Measurements from ENCODE around the gene TNS3. TPM values are rescaled to one million over a fixed set of nuclear protein-coding genes. Genes with fewer than 3 reads are reported as not detected.

The TNS3 gene
- total RNA-seq, 1 experiment from 2014 or later: 9.5 TPM

DNA sequence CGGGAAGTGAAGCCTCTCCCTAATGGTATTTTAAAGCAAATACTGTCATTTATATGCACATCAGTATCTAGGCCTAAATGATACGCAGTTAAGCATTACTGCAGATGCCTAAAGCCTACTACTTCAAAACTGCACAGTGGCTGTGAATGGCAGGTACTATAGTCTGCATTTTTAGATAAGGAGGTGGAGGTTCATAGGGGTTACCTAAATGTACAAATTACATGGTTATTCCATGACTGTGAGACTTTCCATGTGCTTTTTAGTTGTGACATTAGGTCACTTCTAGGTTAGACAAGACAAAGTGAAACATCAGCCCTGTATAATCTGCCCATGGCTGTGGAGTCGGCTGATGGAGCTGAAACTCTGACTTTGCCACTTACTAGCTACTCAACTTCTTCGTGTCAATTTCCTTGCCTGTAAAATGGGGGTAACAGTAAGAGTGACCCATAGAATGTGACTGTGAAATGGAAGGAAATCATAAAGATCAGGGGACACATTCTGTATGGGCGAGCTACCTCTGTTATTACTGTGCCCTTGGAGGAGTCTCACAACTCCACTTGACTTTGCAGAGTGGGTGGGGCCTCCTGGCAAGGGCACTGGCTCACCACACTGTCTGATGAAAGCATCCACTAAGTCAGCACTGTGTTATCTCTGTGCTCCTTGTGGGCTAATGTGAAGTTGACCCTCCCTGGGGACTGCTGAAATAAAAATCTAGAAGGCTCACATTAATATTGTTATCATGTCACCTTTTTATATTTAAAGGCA is 239.4 kb downstream of the TNS3 start:
- Histone ChIP-seq H3K23ac (ENCODE audit: insufficient read length, low read depth, low read length) (no peak overlapping the region), H3T11ph (ENCODE audit: low read length) (no peak overlapping the region), H3K9ac (ENCODE audit: extremely low read depth, insufficient read length, low read length) (no peak overlapping the region), H2BK20ac (ENCODE audit: low read depth, low read length, poor library complexity, severe bottlenecking) (no peak overlapping the region), H3K4me1 (ENCODE audit: insufficient read depth, low read length) (no peaks in the 10 kb centered on the region; the same call in 1 of the 2 replicates), H2BK120ac (ENCODE audit: low read depth, low read length, poor library complexity, severe bottlenecking) (no peak overlapping the region), H2BK5ac (ENCODE audit: insufficient read length, low read length) (no peak overlapping the region), H3K4me2 (ENCODE audit: insufficient read depth, insufficient read length, low read length) (no peak overlapping the region), H2BK15ac (ENCODE audit: low read depth, low read length) (no peak overlapping the region), H3K27ac (ENCODE audit: insufficient read length, low read depth, low read length) (no peak overlapping the region), H3K9me3 (ENCODE audit: control insufficient read depth, low read depth, low read length) (no peaks in the 10 kb centered on the region), H3K79me1 (ENCODE audit: insufficient read depth, low read depth, low read length, poor library complexity, severe bottlenecking) (no peaks in the 10 kb centered on the region), H3K56ac (ENCODE audit: insufficient read length, low read depth, low read length) (no peak overlapping the region), H3K14ac (ENCODE audit: insufficient read depth, low read length) (no peak overlapping the region), H3K23me2 (ENCODE audit: insufficient read length, low read depth, low read length, poor library complexity, severe bottlenecking) (no peaks in the 10 kb centered on the region), H3K18ac (ENCODE audit: insufficient read length, low read depth, low read length) (no peak overlapping the region), H4K20me1 (ENCODE audit: control insufficient read depth, insufficient read depth, insufficient read length) (no peaks in the 10 kb centered on the region), H3K4ac (ENCODE audit: low read depth, low read length) (no peak overlapping the region), H3K27me3 (ENCODE audit: insufficient read depth, low read length) (no peaks in the 10 kb centered on the region), H4K8ac (replicated peaks; ENCODE audit: insufficient read length, low read depth, low read length) (no peak overlapping the region), H2AK5ac (ENCODE audit: insufficient read length, low read length) (no peak overlapping the region), H2BK12ac (ENCODE audit: insufficient read length, low read depth, low read length) (no peak overlapping the region), H4K5ac (ENCODE audit: insufficient read length, low read depth, low read length) (no peak overlapping the region), H3K79me2 (ENCODE audit: insufficient read depth, low read length) (no peaks in the 10 kb centered on the region), H2AFZ (ENCODE audit: low read length) (no peak overlapping the region), H4K91ac (ENCODE audit: insufficient read length, low read depth, low read length) (no peak overlapping the region)
- H3K27ac Mint-ChIP-seq: no peak overlapping the region
- H3K4me3 Mint-ChIP-seq: no peak overlapping the region
- DNase-seq: no peak
- H3K9me3 Mint-ChIP-seq: no peaks in the 10 kb centered on the region
- H3K4me1 Mint-ChIP-seq: peaks cover 0 to 3% of the 10 kb centered on the region in 2 experiments; a peak in 3 of 4 replicates
- WGBS (ENCODE audit: extremely low coverage, insufficient read length, low lambda C conversion rate): no CpG with 5 or more reads among the region's 5 CpGs
- H3K36me3 Mint-ChIP-seq (ENCODE audit: insufficient read depth in 1 of 3, low read depth in 3 of 3): no peaks in the 10 kb centered on the region
- H3K27me3 Mint-ChIP-seq (ENCODE audit: low read depth): no peaks in the 10 kb centered on the region
- TF ChIP-seq, protein P1, sequence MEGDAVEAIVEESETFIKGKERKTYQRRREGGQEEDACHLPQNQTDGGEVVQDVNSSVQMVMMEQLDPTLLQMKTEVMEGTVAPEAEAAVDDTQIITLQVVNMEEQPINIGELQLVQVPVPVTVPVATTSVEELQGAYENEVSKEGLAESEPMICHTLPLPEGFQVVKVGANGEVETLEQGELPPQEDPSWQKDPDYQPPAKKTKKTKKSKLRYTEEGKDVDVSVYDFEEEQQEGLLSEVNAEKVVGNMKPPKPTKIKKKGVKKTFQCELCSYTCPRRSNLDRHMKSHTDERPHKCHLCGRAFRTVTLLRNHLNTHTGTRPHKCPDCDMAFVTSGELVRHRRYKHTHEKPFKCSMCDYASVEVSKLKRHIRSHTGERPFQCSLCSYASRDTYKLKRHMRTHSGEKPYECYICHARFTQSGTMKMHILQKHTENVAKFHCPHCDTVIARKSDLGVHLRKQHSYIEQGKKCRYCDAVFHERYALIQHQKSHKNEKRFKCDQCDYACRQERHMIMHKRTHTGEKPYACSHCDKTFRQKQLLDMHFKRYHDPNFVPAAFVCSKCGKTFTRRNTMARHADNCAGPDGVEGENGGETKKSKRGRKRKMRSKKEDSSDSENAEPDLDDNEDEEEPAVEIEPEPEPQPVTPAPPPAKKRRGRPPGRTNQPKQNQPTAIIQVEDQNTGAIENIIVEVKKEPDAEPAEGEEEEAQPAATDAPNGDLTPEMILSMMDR (conservative IDR thresholded peaks at IDR 0.05): no peak
